Measurements from ENCODE around the gene SPATA6L. TPM values are rescaled to one million over a fixed set of nuclear protein-coding genes. Genes with fewer than 3 reads are reported as not detected.

Gene SPATA6L
- total and polyA plus RNA-seq, 2 of the 13 experiments (the other 11 are each of a cell fraction or from before 2014, with no cell fraction given) = 1.1 to 1.9 TPM

GRCh38 chr9:4666042-4666699, at the start of gene SPATA6L (continued):
- TF ChIP-seq ATF1 (CRISPR knock-in tag; IDR thresholded peaks at IDR 0.05) = no peak
- TF ChIP-seq ZNF598 (CRISPR knock-in tag; IDR thresholded peaks at IDR 0.05; ENCODE audit: borderline replicate concordance) = peak; percentile 72; the same call in 1 of the 2 replicates
- peak; percentile 19; the same call in 1 of the 2 replicates for TF ChIP-seq FOXP4 (CRISPR knock-in tag; IDR thresholded peaks at IDR 0.05)
- TF ChIP-seq KDM5A (IDR thresholded peaks at IDR 0.05; ENCODE audit: borderline replicate concordance, low read length) = no peak
- peak; percentile 44; the same call in 1 of the 2 replicates for TF ChIP-seq POLR2G (IDR thresholded peaks at IDR 0.05; ENCODE audit: low read depth, low read length)
- no peak for TF ChIP-seq MED8 (CRISPR knock-in tag; IDR thresholded peaks at IDR 0.05; ENCODE audit: insufficient replicate concordance)
- TF ChIP-seq ZNF468 (CRISPR knock-in tag; IDR thresholded peaks at IDR 0.05) = no peak
- no peak for TF ChIP-seq CBX1 (IDR thresholded peaks at IDR 0.05; ENCODE audit: low read depth)
- TF ChIP-seq ZFP82 (CRISPR knock-in tag; IDR thresholded peaks at IDR 0.05; ENCODE audit: borderline replicate concordance) = no peak
- TF ChIP-seq, protein P1, sequence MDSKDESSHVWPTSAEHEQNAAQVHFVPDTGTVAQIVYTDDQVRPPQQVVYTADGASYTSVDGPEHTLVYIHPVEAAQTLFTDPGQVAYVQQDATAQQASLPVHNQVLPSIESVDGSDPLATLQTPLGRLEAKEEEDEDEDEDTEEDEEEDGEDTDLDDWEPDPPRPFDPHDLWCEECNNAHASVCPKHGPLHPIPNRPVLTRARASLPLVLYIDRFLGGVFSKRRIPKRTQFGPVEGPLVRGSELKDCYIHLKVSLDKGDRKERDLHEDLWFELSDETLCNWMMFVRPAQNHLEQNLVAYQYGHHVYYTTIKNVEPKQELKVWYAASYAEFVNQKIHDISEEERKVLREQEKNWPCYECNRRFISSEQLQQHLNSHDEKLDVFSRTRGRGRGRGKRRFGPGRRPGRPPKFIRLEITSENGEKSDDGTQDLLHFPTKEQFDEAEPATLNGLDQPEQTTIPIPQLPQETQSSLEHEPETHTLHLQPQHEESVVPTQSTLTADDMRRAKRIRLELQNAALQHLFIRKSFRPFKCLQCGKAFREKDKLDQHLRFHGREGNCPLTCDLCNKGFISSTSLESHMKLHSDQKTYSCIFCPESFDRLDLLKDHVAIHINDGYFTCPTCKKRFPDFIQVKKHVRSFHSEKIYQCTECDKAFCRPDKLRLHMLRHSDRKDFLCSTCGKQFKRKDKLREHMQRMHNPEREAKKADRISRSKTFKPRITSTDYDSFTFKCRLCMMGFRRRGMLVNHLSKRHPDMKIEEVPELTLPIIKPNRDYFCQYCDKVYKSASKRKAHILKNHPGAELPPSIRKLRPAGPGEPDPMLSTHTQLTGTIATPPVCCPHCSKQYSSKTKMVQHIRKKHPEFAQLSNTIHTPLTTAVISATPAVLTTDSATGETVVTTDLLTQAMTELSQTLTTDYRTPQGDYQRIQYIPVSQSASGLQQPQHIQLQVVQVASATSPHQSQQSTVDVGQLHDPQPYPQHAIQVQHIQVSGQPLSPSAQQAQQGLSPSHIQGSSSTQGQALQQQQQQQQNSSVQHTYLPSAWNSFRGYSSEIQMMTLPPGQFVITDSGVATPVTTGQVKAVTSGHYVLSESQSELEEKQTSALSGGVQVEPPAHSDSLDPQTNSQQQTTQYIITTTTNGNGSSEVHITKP (CRISPR knock-in tag; IDR thresholded peaks at IDR 0.05; ENCODE audit: low read depth) = no peak
- TF ChIP-seq HNF1B (CRISPR knock-in tag; IDR thresholded peaks at IDR 0.05) = 0 out of 2 replicates have a peak, but pooled peaks have one; percentile 53
- no peak for TF ChIP-seq NFIC (IDR thresholded peaks at IDR 0.05; ENCODE audit: low read length)
- no peak for TF ChIP-seq MXD1 (CRISPR knock-in tag; IDR thresholded peaks at IDR 0.05)
- no peak for TF ChIP-seq FOXM1 (CRISPR knock-in tag; IDR thresholded peaks at IDR 0.05)
- TF ChIP-seq ZNF800 (CRISPR knock-in tag; IDR thresholded peaks at IDR 0.05) = peak; percentile 30; the same call in 1 of the 2 replicates
- TF ChIP-seq GMEB1 (CRISPR knock-in tag; IDR thresholded peaks at IDR 0.05; ENCODE audit: borderline replicate concordance) = peak; percentile 50; the same call in 1 of the 2 replicates

Measured in HepG2 (cell line).